OCI-LY3 (cell line): ENCODE data around the gene MCM7.
"Not testable (repeated sequence)": the region's sequence is repeated elsewhere in the genome, so short reads cannot be mapped to it uniquely, and the experiment has no call there.

Experiments used
- H2AFZ ChIP-seq: fragments of 200-600, 300-600 bp; shearing (Covaris generic); 2 replicates; pipeline ENCODE4 v1.6.0; 2014; ENCODE audit warnings: antibody characterized with exemption, low read depth, low read length
- H3K27ac ChIP-seq: fragments of 200-600, 300-600 bp; sonication (generic); 2 replicates; pipeline ENCODE4 v1.5.1; 2014; ENCODE audit warnings: mild to moderate bottlenecking, low read length, moderate library complexity, mixed read lengths
- H3K27me3 ChIP-seq: fragments of 200-600, 300-600 bp; sonication (generic); 2 replicates; pipeline ENCODE4 v1.6.1; 2014; ENCODE audit warnings: low read depth, low read length, mixed read lengths
- H3K36me3 ChIP-seq: fragments of 200-600, 300-600 bp; sonication (generic); replicated peaks from 2 replicates; pipeline ENCODE3; 2014; ENCODE audit warnings: low read depth, low read length, mixed read lengths
- H3K4me1 ChIP-seq: fragments of 300-600, 200-600 bp; sonication (generic); 2 replicates; pipeline ENCODE4 v1.6.1; 2014; ENCODE audit warnings: low read length, mixed read lengths
- H3K4me2 ChIP-seq: fragments of 200-600, 300-600 bp; sonication (generic); 2 replicates; pipeline ENCODE4 v1.6.1; 2014; ENCODE audit warnings: low read length, mixed read lengths
- H3K4me3 ChIP-seq: fragments of 300-600, 200-600 bp; sonication (generic); 2 replicates; pipeline ENCODE4 v1.5.1; 2014; ENCODE audit warnings: antibody characterized with exemption, mild to moderate bottlenecking, low read length, moderate library complexity
- H3K79me2 ChIP-seq: fragments of 300-600, 200-600 bp; shearing (Covaris generic); 2 replicates; pipeline ENCODE4 v1.6.1; 2014; ENCODE audit warnings: mild to moderate bottlenecking, low read length, mixed read lengths
- H3K9ac ChIP-seq: fragments of 300-600, 200-600 bp; shearing (Covaris generic); 2 replicates; pipeline ENCODE4 v1.6.0; 2014; ENCODE audit warnings: mild to moderate bottlenecking, low read length, moderate library complexity
- H3K9me3 ChIP-seq: fragments of 200-600, 300-600 bp; shearing (Covaris generic); 2 replicates; pipeline ENCODE4 v1.6.1; 2014; ENCODE audit warnings: low read length, mixed read lengths; ENCODE audit not compliant: insufficient read depth
- H4K20me1 ChIP-seq: fragments of 200-600, 300-600 bp; sonication (generic); 2 replicates; pipeline ENCODE4 v1.6.1; 2016; ENCODE audit warnings: low read length, mixed read lengths; ENCODE audit not compliant: insufficient read depth
- CTCF ChIP-seq: fragments of 200-600, 300-600 bp; sonication (generic); IDR thresholded peaks from 2 replicates; pipeline ENCODE4 v1.5.1; 2014; ENCODE audit warnings: antibody characterized with exemption, low read length, low read depth
- EZH2phosphoT487 ChIP-seq: fragments of 200-600 bp; shearing (Covaris generic); IDR thresholded peaks from 2 replicates; pipeline ENCODE4 v1.6.1; 2018; ENCODE audit warnings: antibody characterized with exemption, mixed run types, low read depth

Gene MCM7

GRCh38 chr7:100101016-100101862 lies at the start of gene MCM7, which contains the start of gene AP4M1:
MCM7 (minus strand) TSS chr7:100101397; CDS start chr7:100101294, 103 bp downstream.
AP4M1 (plus strand) TSS chr7:100101643; CDS start chr7:100101715, 72 bp downstream.
- H2AFZ ChIP-seq: peak within 1 kb of the TSS; percentile 8; the same call in 1 of the 2 replicates
- no peak for TF ChIP-seq EZH2phosphoT487
- TF ChIP-seq CTCF: no peak
- H3K4me2 ChIP-seq: peak within 1 kb of the TSS; percentile 81
- H3K27ac ChIP-seq: peak within 1 kb of the TSS; percentile 90
- peak within 1 kb of the TSS; percentile 90 for H3K4me3 ChIP-seq
- H3K9ac ChIP-seq: peak within 1 kb of the TSS; percentile 99
- no peaks in the 10 kb centered on the region for H3K27me3 ChIP-seq
- no peaks in the 10 kb centered on the region for H3K9me3 ChIP-seq
- H3K4me1 ChIP-seq: peaks cover 12% of the 10 kb centered on the region
- peaks cover 34% of the 10 kb centered on the region for H3K36me3 ChIP-seq
- H3K79me2 ChIP-seq: peaks cover 52% of the 10 kb centered on the region
- peaks cover 24% of the 10 kb centered on the region for H4K20me1 ChIP-seq

GRCh38 chr7:100148559-100149328 lies 47.5 kb upstream of the MCM7 start, which contains the start of gene LAMTOR4:
LAMTOR4 (plus strand) TSS chr7:100148918; CDS start chr7:100148973, 55 bp downstream.
- peaks cover 21% of the 10 kb centered on the region for H3K4me1 ChIP-seq
- peaks cover 27% of the 10 kb centered on the region for H3K79me2 ChIP-seq
- H3K27ac ChIP-seq: peak within 1 kb of the TSS; percentile 74
- peak within 1 kb of the TSS; percentile 88 for H3K4me3 ChIP-seq
- H3K9me3 ChIP-seq: no peaks in the 10 kb centered on the region
- 0 out of 2 replicates have a peak, but pooled peaks cover 2% of the 10 kb centered on the region for H4K20me1 ChIP-seq
- TF ChIP-seq EZH2phosphoT487 (no peak), CTCF (no peak)
- H3K27me3 ChIP-seq: no peaks in the 10 kb centered on the region
- H2AFZ ChIP-seq: peak within 1 kb of the TSS; percentile 76; the same call in 1 of the 2 replicates
- peak within 1 kb of the TSS; percentile 98 for H3K9ac ChIP-seq
- peaks cover 19% of the 10 kb centered on the region for H3K36me3 ChIP-seq
- peak within 1 kb of the TSS; percentile 96 for H3K4me2 ChIP-seq

- peak overlapping the region; percentile 80 for H3K4me3 ChIP-seq
- H3K4me1 ChIP-seq: peaks cover 21% of the 10 kb centered on the region
- H4K20me1 ChIP-seq: 0 out of 2 replicates have a peak, but pooled peaks cover 2% of the 10 kb centered on the region
- H2AFZ ChIP-seq: peak overlapping the region; percentile 76; the same call in 1 of the 2 replicates
- H3K27ac ChIP-seq: peak overlapping the region; percentile 57
- no peak for TF ChIP-seq CTCF
- no peak for TF ChIP-seq EZH2phosphoT487
- peak overlapping the region; percentile 91 for H3K4me2 ChIP-seq
- no peaks in the 10 kb centered on the region for H3K27me3 ChIP-seq
- peaks cover 14% of the 10 kb centered on the region for H3K36me3 ChIP-seq
- H3K79me2 ChIP-seq: peaks cover 27% of the 10 kb centered on the region
- no peaks in the 10 kb centered on the region for H3K9me3 ChIP-seq
- peak overlapping the region; percentile 79 for H3K9ac ChIP-seq
Observed at GRCh38 chr7:100148225-100148558, 47.0 kb upstream of the MCM7 start.

GRCh38 chr7:100147278-100147677 lies 46.1 kb upstream of the MCM7 start:
- H3K9me3 ChIP-seq: no peaks in the 10 kb centered on the region
- no peak for TF ChIP-seq EZH2phosphoT487
- no peak for TF ChIP-seq CTCF
- H4K20me1 ChIP-seq: no peaks in the 10 kb centered on the region
- no peaks in the 10 kb centered on the region for H3K27me3 ChIP-seq
- H3K9ac ChIP-seq: no peak overlapping the region
- H2AFZ ChIP-seq: no peak overlapping the region
- no peak overlapping the region for H3K4me3 ChIP-seq
- no peak overlapping the region for H3K27ac ChIP-seq
- H3K4me1 ChIP-seq: peaks cover 17% of the 10 kb centered on the region
- no peak overlapping the region for H3K4me2 ChIP-seq
- peaks cover 9% of the 10 kb centered on the region for H3K36me3 ChIP-seq
- peaks cover 23% of the 10 kb centered on the region for H3K79me2 ChIP-seq

GRCh38 chr7:100146350-100146749 lies 45.2 kb upstream of the MCM7 start:
- H2AFZ ChIP-seq, H4K20me1 ChIP-seq, H3K36me3 ChIP-seq, H3K9me3 ChIP-seq, H3K9ac ChIP-seq, H3K4me3 ChIP-seq, H3K4me2 ChIP-seq, H3K27me3 ChIP-seq, H3K27ac ChIP-seq: not testable (repeated sequence)
- Histone ChIP-seq H3K4me1 (peaks cover 10% of the 10 kb centered on the region), H3K79me2 (peaks cover 19% of the 10 kb centered on the region)
